Upper lobe of left lung (tissue), 4 donors: Measurements from ENCODE around the gene TOR4A.
A peak's percentile ranks its signal among the peaks of the same experiment; 100 is the strongest.

Source experiments
- CTCF ChIP-seq, 6 experiments: fragments of 450-650 bp in 4 of 6; fragments of 200-600 bp in 2 of 6; sonication (generic) in 2 of 6; IDR thresholded peaks; one replicate each; pipeline ENCODE4 v1.5.1; 2016 to 2019; ENCODE audit warnings: antibody characterized with exemption in 6 of 6
- POLR2A ChIP-seq, 4 donors: fragments of 450-650 bp; IDR thresholded peaks; one replicate each; pipeline ENCODE4 v1.5.1; 2016 to 2017; ENCODE audit warnings: antibody characterized with exemption in 4 of 4, mild to moderate bottlenecking in 2 of 4
- POLR2AphosphoS5 ChIP-seq, 2 donors: sonication (generic); formaldehyde crosslinking; IDR thresholded peaks; one replicate each; pipeline ENCODE4 v1.5.1; 2017; ENCODE audit warnings: antibody characterized with exemption in 2 of 2

- TF ChIP-seq CTCF (IDR thresholded peaks at IDR 0.05) (peak; percentile 45 to 90 (median 75)), POLR2AphosphoS5 (IDR thresholded peaks at IDR 0.05) (no peak), POLR2A (IDR thresholded peaks at IDR 0.05) (peak in 1 of 4 donors; percentile 12)
Observed at GRCh38 chr9:137302449-137303150, 25.1 kb downstream of the TOR4A start.
